Gastroesophageal sphincter (tissue), 4 donors: ENCODE data around the gene TET3. TPM values are rescaled to one million over a fixed set of nuclear protein-coding genes. Genes with fewer than 3 reads are reported as not detected.

ENCODE experiments used
- ATAC-seq: fragments of 150-250 bp; one replicate; pipeline ENCODE4 v1.9.1; 2016; ENCODE audit warnings: mild to moderate bottlenecking, moderate library complexity
- H3K27ac ChIP-seq, 4 donors: fragments of 200-600 bp; sonication (generic) in 3 of 4; 1 replicate in 3 of 4; 2 replicates in 1 of 4; pipeline ENCODE4 v1.5.1; 2016 to 2019
- H3K27me3 ChIP-seq: fragments of 200-600 bp; sonication (generic); one replicate; pipeline ENCODE4 v1.5.1; 2019
- H3K36me3 ChIP-seq, 2 donors: fragments of 200-600 bp; sonication (generic); one replicate each; pipeline ENCODE4 v1.5.1; 2019; ENCODE audit warnings: control low read depth in 1 of 2
- H3K4me1 ChIP-seq, 3 donors: fragments of 200-600 bp; sonication (generic); 1 replicate in 2 of 3; 2 replicates in 1 of 3; pipeline ENCODE4 v1.5.1; 2016 to 2019; ENCODE audit warnings: control low read depth in 2 of 3
- H3K4me3 ChIP-seq, 2 donors: fragments of 200-600 bp; sonication (generic); one replicate each; pipeline ENCODE4 v1.5.1; 2019; ENCODE audit warnings: mild to moderate bottlenecking in 1 of 2, moderate library complexity in 1 of 2
- H3K9me3 ChIP-seq, 3 donors: fragments of 200-600 bp; sonication (generic); one replicate each; pipeline ENCODE4 v1.5.1; 2017 to 2019; ENCODE audit warnings: control low read depth in 2 of 3
- EP300 ChIP-seq: sonication (generic); formaldehyde crosslinking; IDR thresholded peaks from one replicate; pipeline ENCODE4 v1.6.1; 2017; ENCODE audit warnings: antibody characterized with exemption, mild to moderate bottlenecking
- POLR2A ChIP-seq, 2 donors: fragments of 450-650 bp; IDR thresholded peaks; one replicate each; pipeline ENCODE4 v1.6.1; 2017; ENCODE audit warnings: antibody characterized with exemption in 2 of 2, mild to moderate bottlenecking in 2 of 2, moderate library complexity in 1 of 2
- POLR2AphosphoS5 ChIP-seq: sonication (generic); formaldehyde crosslinking; IDR thresholded peaks from one replicate; pipeline ENCODE4 v1.6.1; 2017; ENCODE audit warnings: antibody characterized with exemption
- WGBS, 2 donors: methylation state at CpG; one replicate each; pipeline ENCODE4 v1.1.5; 2018; ENCODE audit warnings: low coverage in 1 of 2; 5-methylcytosine and 5-hydroxymethylcytosine counted together
- total RNA-seq, 4 donors: library from RNA; depleted of rRNA; stranded (reverse); fragments of >200 nt; gene quantifications; one replicate each; pipeline ENCODE4 v1.1.0, GENCODE V29; 2016
- TF ChIP-seq, protein P1 (sequence below), 4 experiments: fragments of 200-600 bp in 2 of 4; fragments of 450-650 bp in 2 of 4; sonication (generic) in 1 of 4; IDR thresholded peaks; one replicate each; pipeline ENCODE4 v1.5.1; 2017 to 2019; ENCODE audit warnings: antibody characterized with exemption in 4 of 4, mild to moderate bottlenecking in 2 of 4, moderate library complexity in 2 of 4

The TET3 gene
- total RNA-seq, 4 donors from 2014 or later, result 3.3 to 8.9 (median 5.8) TPM

GRCh38 chr2:74003494-74004211, 18.9 kb downstream of the TET3 start:
- Histone ChIP-seq H3K4me3 (peak overlapping the region; percentile 48 to 69), H3K9me3 (no peaks in the 10 kb centered on the region), H3K4me1 (peaks cover 0 to 74% (median 30%) of the 10 kb centered on the region in 3 donors), H3K27ac (peak overlapping the region in 1 of 4 donors; percentile 6), H3K27me3 (no peaks in the 10 kb centered on the region), H3K36me3 (no peaks in the 10 kb centered on the region)
- WGBS, 2 donors, result 10% methylated on average over 3 to 5 of the region's 16 CpGs
- TF ChIP-seq, protein P1, sequence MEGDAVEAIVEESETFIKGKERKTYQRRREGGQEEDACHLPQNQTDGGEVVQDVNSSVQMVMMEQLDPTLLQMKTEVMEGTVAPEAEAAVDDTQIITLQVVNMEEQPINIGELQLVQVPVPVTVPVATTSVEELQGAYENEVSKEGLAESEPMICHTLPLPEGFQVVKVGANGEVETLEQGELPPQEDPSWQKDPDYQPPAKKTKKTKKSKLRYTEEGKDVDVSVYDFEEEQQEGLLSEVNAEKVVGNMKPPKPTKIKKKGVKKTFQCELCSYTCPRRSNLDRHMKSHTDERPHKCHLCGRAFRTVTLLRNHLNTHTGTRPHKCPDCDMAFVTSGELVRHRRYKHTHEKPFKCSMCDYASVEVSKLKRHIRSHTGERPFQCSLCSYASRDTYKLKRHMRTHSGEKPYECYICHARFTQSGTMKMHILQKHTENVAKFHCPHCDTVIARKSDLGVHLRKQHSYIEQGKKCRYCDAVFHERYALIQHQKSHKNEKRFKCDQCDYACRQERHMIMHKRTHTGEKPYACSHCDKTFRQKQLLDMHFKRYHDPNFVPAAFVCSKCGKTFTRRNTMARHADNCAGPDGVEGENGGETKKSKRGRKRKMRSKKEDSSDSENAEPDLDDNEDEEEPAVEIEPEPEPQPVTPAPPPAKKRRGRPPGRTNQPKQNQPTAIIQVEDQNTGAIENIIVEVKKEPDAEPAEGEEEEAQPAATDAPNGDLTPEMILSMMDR (IDR thresholded peaks at IDR 0.05), result no peak
- TF ChIP-seq POLR2A (IDR thresholded peaks at IDR 0.05), result no peak
- peak; percentile 37 for TF ChIP-seq POLR2AphosphoS5
- ATAC-seq, result no peak

DNA sequence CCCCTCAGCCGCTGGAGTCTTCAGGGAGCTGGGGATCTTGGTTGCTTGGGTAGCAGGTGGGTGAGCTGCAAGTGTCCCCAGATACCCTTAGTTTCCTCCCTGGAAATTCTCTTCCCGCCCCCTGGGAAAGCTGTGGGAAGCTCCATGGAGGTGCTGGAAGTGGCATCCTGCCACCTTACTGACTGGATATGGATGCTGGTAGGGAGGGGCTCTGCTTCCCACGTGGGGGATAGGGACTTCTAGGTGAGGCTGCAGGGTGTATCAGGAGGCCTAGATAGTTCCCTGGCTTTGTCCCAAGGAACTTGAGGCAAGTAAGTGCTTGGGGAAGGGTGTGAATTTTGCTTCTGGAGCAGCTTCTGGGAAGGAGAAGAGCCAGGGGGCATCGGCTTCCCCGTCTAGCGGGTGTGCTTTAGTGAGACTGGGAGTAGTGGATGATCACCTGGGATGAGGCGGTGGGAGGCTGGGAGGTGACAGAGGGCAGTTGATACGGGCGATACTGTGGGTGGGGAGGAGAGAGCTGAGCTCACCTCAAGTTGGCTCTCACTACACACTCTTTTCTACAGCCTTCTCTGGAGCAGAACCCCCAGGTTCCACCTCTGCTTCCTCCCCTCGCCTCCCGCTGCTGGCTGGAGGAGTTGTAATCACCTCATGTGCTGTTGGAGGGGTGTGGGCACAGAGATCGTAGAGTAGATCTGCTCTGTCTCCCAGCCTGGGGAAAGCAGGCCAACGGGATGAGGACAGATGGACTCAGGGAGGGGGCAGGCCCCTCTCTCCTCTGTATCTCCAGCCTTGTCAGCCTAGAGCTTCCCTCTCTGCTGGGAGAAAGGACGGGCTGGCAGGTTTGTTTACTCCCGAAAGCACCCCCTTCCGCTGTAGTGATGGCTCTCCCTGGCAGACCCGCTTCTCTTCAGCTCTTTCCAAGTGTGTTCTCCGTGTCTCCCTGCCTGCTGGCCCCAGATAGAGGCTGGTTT, 19.8 kb downstream of the TET3 start:
- Histone ChIP-seq H3K36me3 (no peaks in the 10 kb centered on the region), H3K27ac (peak overlapping the region in 1 of 4 donors; percentile 6), H3K9me3 (no peaks in the 10 kb centered on the region), H3K27me3 (no peaks in the 10 kb centered on the region), H3K4me1 (peaks cover 0 to 81% (median 30%) of the 10 kb centered on the region in 3 donors), H3K4me3 (no peak overlapping the region)
- 76 to 88% methylated on average over 4 to 8 of the region's 18 CpGs for WGBS, 2 donors
- ATAC-seq, result no peak
- TF ChIP-seq, protein P1 (IDR thresholded peaks at IDR 0.05), result no peak
- TF ChIP-seq EP300 (no peak), POLR2A (IDR thresholded peaks at IDR 0.05) (no peak), POLR2AphosphoS5 (no peak)

DNA sequence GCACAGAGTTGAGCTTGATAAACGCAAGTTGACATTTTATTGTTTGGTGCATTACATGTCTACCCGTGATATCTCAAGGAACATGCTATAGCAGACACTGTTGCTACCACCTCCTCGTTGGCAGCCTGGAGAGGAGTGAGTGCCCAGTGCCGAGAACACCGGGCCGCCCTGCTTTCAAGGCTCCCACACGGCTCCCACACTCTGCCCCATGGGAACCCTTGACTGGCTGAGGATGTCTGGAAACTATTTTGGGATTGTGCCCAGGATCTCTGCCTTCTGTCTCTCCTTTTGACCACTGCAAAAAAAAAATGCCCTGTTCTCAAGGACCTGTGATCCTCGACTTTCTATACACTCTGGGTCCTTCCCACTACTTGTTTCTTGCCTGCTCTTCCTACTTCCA, 21.1 kb downstream of the TET3 start:
- no peaks in the 10 kb centered on the region for H3K27me3 ChIP-seq
- peaks cover 0 to 78% (median 24%) of the 10 kb centered on the region in 3 donors for H3K4me1 ChIP-seq
- H3K36me3 ChIP-seq, result no peaks in the 10 kb centered on the region
- 38 to 44% methylated on average over 7 to 8 of the region's 8 CpGs for WGBS, 2 donors
- no peak for ATAC-seq
- TF ChIP-seq EP300, result no peak
- H3K4me3 ChIP-seq, result no peak overlapping the region
- no peaks in the 10 kb centered on the region for H3K9me3 ChIP-seq
- H3K27ac ChIP-seq, result no peak overlapping the region

DNA sequence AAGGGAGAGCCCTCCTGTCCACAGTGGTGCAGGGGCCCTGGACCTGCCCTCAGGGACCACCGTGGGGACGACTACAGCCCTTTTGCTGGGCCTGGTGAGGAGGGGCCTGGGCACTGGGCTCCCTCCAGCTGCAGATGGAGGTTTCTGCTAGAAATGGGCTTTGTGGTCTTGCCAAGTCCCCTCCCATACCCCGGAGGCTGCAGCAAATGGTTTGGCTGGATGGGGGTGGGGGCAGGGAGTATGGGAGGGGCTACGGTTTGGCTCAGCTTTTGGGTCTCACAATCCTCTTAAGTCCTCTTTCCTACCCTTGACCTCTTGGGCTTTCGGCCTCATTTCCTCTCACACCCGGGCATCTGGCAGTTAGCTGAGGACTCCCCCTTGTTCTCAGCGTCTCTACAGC, 21.7 kb downstream of the TET3 start:
- TF ChIP-seq POLR2A (IDR thresholded peaks at IDR 0.05), result no peak
- no peak for TF ChIP-seq POLR2AphosphoS5
- no peak for TF ChIP-seq EP300
- TF ChIP-seq, protein P1 (IDR thresholded peaks at IDR 0.05), result no peak
- 36 to 60% methylated on average over 1 to 5 of the region's 7 CpGs for WGBS, 2 donors
- Histone ChIP-seq H3K36me3 (no peaks in the 10 kb centered on the region), H3K4me3 (no peak overlapping the region), H3K27me3 (no peaks in the 10 kb centered on the region), H3K9me3 (no peaks in the 10 kb centered on the region), H3K27ac (no peak overlapping the region), H3K4me1 (peaks cover 0 to 71% (median 24%) of the 10 kb centered on the region in 3 donors)
- no peak for ATAC-seq

DNA sequence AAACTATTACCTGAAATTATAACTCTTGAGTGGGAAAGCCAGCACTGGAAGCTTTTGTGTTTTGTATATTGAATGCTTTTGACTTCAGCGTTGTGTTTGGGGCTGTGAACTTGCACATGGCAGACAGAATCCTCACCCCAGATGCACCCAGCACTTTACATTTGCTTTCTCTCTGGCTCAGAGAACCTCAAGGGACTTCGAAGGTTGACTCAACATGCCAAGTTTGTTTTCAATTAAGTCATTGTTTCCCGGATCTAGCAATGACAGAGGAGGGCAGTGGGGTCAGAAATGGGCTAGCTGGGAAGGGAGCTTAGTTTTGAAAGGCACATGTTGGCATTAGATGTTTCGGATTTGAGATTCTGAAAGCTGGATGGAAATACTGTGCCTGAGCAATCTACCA, 22.4 kb downstream of the TET3 start:
- ATAC-seq, result no peak
- H3K27ac ChIP-seq, result no peak overlapping the region
- H3K36me3 ChIP-seq, result no peaks in the 10 kb centered on the region
- no peak overlapping the region for H3K4me3 ChIP-seq
- no peaks in the 10 kb centered on the region for H3K9me3 ChIP-seq
- H3K27me3 ChIP-seq, result no peaks in the 10 kb centered on the region
- TF ChIP-seq POLR2AphosphoS5, result no peak
- TF ChIP-seq, protein P1 (IDR thresholded peaks at IDR 0.05), result no peak
- no peak for TF ChIP-seq POLR2A (IDR thresholded peaks at IDR 0.05)
- TF ChIP-seq EP300, result no peak
- peaks cover 0 to 64% (median 19%) of the 10 kb centered on the region in 3 donors for H3K4me1 ChIP-seq
- 29 to 53% methylated on average over 1 to 2 of the region's 4 CpGs for WGBS, 2 donors
